H9 (cell line): ENCODE results near the gene APLP2. TPM values are rescaled to one million over a fixed set of nuclear protein-coding genes. Genes with fewer than 3 reads are reported as not detected.

ENCODE experiments used
- DNase-seq: peaks from one replicate; pipeline ENCODE4 v3.0.0-alpha.2; 2017
- H2AFZ ChIP-seq: one replicate; pipeline ENCODE4 v1.6.1; 2013; ENCODE audit warnings: mild to moderate bottlenecking, low read length, control low read depth, moderate library complexity
- H2AK5ac ChIP-seq: 2 replicates; pipeline ENCODE4 v1.6.1; 2013; ENCODE audit warnings: low read length, control low read depth, mixed read lengths; ENCODE audit not compliant: insufficient read length
- H2BK120ac ChIP-seq: one replicate; pipeline ENCODE4 v1.6.1; 2013; ENCODE audit warnings: low read depth, mild to moderate bottlenecking, low read length, control low read depth, inconsistent platforms; ENCODE audit not compliant: poor library complexity, severe bottlenecking
- H2BK12ac ChIP-seq: 2 replicates; pipeline ENCODE4 v1.6.1; 2013; ENCODE audit warnings: low read length, control low read depth, mixed read lengths, low read depth; ENCODE audit not compliant: insufficient read length
- H2BK15ac ChIP-seq: 2 replicates; pipeline ENCODE4 v1.6.1; 2013; ENCODE audit warnings: low read depth, low read length, control low read depth
- H2BK20ac ChIP-seq: one replicate; pipeline ENCODE4 v1.6.1; 2013; ENCODE audit warnings: low read depth, mild to moderate bottlenecking, low read length, control low read depth, inconsistent platforms; ENCODE audit not compliant: poor library complexity, severe bottlenecking
- H2BK5ac ChIP-seq: 2 replicates; pipeline ENCODE4 v1.6.1; 2013; ENCODE audit warnings: low read length, control low read depth, mixed read lengths; ENCODE audit not compliant: insufficient read length
- H3K14ac ChIP-seq: 2 replicates; pipeline ENCODE4 v1.6.1; 2013; ENCODE audit warnings: low read length, control low read depth; ENCODE audit not compliant: insufficient read depth
- H3K18ac ChIP-seq: 2 replicates; pipeline ENCODE4 v1.6.1; 2013; ENCODE audit warnings: low read depth, mild to moderate bottlenecking, mixed read lengths, low read length, control low read depth; ENCODE audit not compliant: insufficient read length
- H3K23ac ChIP-seq: 2 replicates; pipeline ENCODE4 v1.6.1; 2013; ENCODE audit warnings: low read length, control low read depth, mixed read lengths, low read depth; ENCODE audit not compliant: insufficient read length
- H3K23me2 ChIP-seq: 2 replicates; pipeline ENCODE4 v1.6.1; 2013; ENCODE audit warnings: low read depth, mild to moderate bottlenecking, mixed read lengths, low read length, control low read depth; ENCODE audit not compliant: insufficient read length, poor library complexity, severe bottlenecking
- H3K27ac ChIP-seq: 2 replicates; pipeline ENCODE4 v1.5.1; 2013; ENCODE audit warnings: low read length, control low read depth, mixed read lengths, low read depth; ENCODE audit not compliant: insufficient read length
- H3K27me3 ChIP-seq: 2 replicates; pipeline ENCODE4 v1.6.1; 2013; ENCODE audit warnings: low read length, control low read depth, inconsistent platforms; ENCODE audit not compliant: insufficient read depth
- H3K4ac ChIP-seq: 2 replicates; pipeline ENCODE4 v1.6.1; 2013; ENCODE audit warnings: low read depth, mild to moderate bottlenecking, control low read depth, inconsistent platforms, low read length, moderate library complexity
- H3K4me1 ChIP-seq: 2 replicates; pipeline ENCODE4 v1.6.1; 2013; ENCODE audit warnings: low read length, control low read depth, inconsistent platforms; ENCODE audit not compliant: insufficient read depth
- H3K4me2 ChIP-seq: 2 replicates; pipeline ENCODE4 v1.6.1; 2013; ENCODE audit warnings: low read length, control low read depth, mixed read lengths; ENCODE audit not compliant: insufficient read length, insufficient read depth
- H3K56ac ChIP-seq: 2 replicates; pipeline ENCODE4 v1.6.1; 2013; ENCODE audit warnings: low read depth, mild to moderate bottlenecking, mixed read lengths, low read length, control low read depth; ENCODE audit not compliant: insufficient read length
- H3K79me1 ChIP-seq: 2 replicates; pipeline ENCODE4 v1.6.1; 2013; ENCODE audit warnings: low read depth, mild to moderate bottlenecking, moderate library complexity, low read length, control low read depth, inconsistent platforms; ENCODE audit not compliant: insufficient read depth, poor library complexity, severe bottlenecking
- H3K79me2 ChIP-seq: 2 replicates; pipeline ENCODE4 v1.6.1; 2013; ENCODE audit warnings: low read length, control low read depth, inconsistent platforms; ENCODE audit not compliant: insufficient read depth
- H3K9ac ChIP-seq: 2 replicates; pipeline ENCODE4 v1.6.1; 2013; ENCODE audit warnings: low read length, control low read depth, mixed read lengths; ENCODE audit not compliant: insufficient read length; ENCODE audit errors: extremely low read depth
- H3K9me3 ChIP-seq: one replicate; pipeline ENCODE4 v1.6.1; 2013; ENCODE audit warnings: low read depth, low read length, inconsistent platforms; ENCODE audit not compliant: control insufficient read depth
- H3T11ph ChIP-seq: one replicate; pipeline ENCODE4 v1.6.1; 2013; ENCODE audit warnings: mild to moderate bottlenecking, low read length, control low read depth, inconsistent platforms
- H4K20me1 ChIP-seq: one replicate; pipeline ENCODE4 v1.6.1; 2013; ENCODE audit not compliant: control insufficient read depth, insufficient read length, insufficient read depth
- H4K5ac ChIP-seq: 2 replicates; pipeline ENCODE4 v1.6.1; 2013; ENCODE audit warnings: low read depth, mild to moderate bottlenecking, mixed read lengths, low read length, control low read depth; ENCODE audit not compliant: insufficient read length
- H4K8ac ChIP-seq: replicated peaks from 2 replicates; pipeline ENCODE4 v1.6.1; 2013; ENCODE audit warnings: low read length, control low read depth, mixed read lengths, low read depth; ENCODE audit not compliant: insufficient read length
- H4K91ac ChIP-seq: 2 replicates; pipeline ENCODE4 v1.6.1; 2013; ENCODE audit warnings: low read depth, mild to moderate bottlenecking, moderate library complexity, mixed read lengths, low read length, control low read depth; ENCODE audit not compliant: insufficient read length
- H3K27ac Mint-ChIP-seq, 3 experiments: 2 replicates in 2 of 3; 3 replicates in 1 of 3; pipeline ENCODE4 v1.8.0; 2020 to 2021; ENCODE audit warnings: mixed read lengths in 3 of 3, mild to moderate bottlenecking in 1 of 3, moderate library complexity in 1 of 3
- H3K27me3 Mint-ChIP-seq: 2 replicates; pipeline ENCODE4 v1.8.0; 2021; ENCODE audit warnings: low read depth, mild to moderate bottlenecking, moderate library complexity, mixed read lengths
- H3K36me3 Mint-ChIP-seq, 3 experiments: 2 replicates in 2 of 3; 3 replicates in 1 of 3; pipeline ENCODE4 v1.8.0; 2020 to 2021; ENCODE audit warnings: low read depth in 3 of 3, mixed read lengths in 3 of 3; ENCODE audit not compliant: insufficient read depth in 1 of 3
- H3K4me1 Mint-ChIP-seq, 2 experiments: 2 replicates each; pipeline ENCODE4 v1.8.0; 2020; ENCODE audit warnings: mixed read lengths in 2 of 2
- H3K4me3 Mint-ChIP-seq, 2 experiments: 2 replicates in 1 of 2; 3 replicates in 1 of 2; pipeline ENCODE4 v1.8.0; 2020 to 2021; ENCODE audit warnings: mild to moderate bottlenecking in 2 of 2, mixed read lengths in 2 of 2, moderate library complexity in 1 of 2
- H3K9me3 Mint-ChIP-seq, 2 experiments: 2 replicates in 1 of 2; 3 replicates in 1 of 2; pipeline ENCODE4 v1.8.0; 2020; ENCODE audit warnings: mild to moderate bottlenecking in 2 of 2, mixed read lengths in 2 of 2, moderate library complexity in 1 of 2
- WGBS: extraction: QIAGEN DNeasy Blood & Tissue Kit; methylation state at CpG from one replicate; pipeline ENCODE4 v1.1.7; 2013; ENCODE audit warnings: missing lambda C conversion rate, low lambda C conversion rate, mixed read lengths; ENCODE audit not compliant: insufficient read length; ENCODE audit errors: extremely low coverage; 5-methylcytosine and 5-hydroxymethylcytosine counted together
- total RNA-seq: library from RNA; stranded (reverse); gene quantifications from 2 replicates; pipeline ENCODE4 v1.2.1, GENCODE V29; 2021
- TF ChIP-seq, protein P1 (sequence below): fragments of 200-600 bp; sonication (generic); conservative IDR thresholded peaks from 3 replicates; pipeline ENCODE4 v1.8.0; 2021; ENCODE audit warnings: antibody characterized with exemption, mild to moderate bottlenecking

The APLP2 gene
- total RNA-seq, 1 experiment from 2014 or later = 328 TPM

DNA sequence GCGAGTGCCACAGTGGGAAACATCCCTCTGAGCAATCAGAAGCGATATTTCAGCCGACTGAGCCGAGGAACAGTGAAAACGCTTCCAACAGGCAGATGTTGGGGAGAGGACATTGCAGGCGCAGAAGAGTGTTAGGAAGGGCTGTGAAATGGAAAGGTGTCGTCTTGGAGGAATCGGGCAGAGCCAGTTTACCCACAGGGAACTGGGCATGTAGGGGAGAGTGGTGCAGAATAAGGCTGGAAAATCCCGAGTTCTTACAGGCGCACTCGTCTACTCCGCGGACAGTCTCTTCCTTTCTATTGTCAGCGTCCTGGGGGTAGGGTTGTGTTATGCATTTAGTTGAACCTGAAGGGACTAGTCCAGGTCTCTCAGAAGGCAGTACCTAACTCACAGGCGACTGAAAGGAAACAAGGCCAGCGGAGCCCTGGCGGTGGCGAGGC is 1.1 kb upstream of the APLP2 start:
- Histone ChIP-seq H4K20me1 (no peaks in the 10 kb centered on the region), H2AK5ac (no peak overlapping the region), H3K4ac (no peak overlapping the region), H3K27ac (no peak overlapping the region), H3K9me3 (no peaks in the 10 kb centered on the region), H3K18ac (no peak overlapping the region), H3K56ac (no peak overlapping the region), H3K23me2 (peaks cover 18% of the 10 kb centered on the region), H3K9ac (peak overlapping the region; percentile 36), H3K4me1 (no peaks in the 10 kb centered on the region; the same call in 1 of the 2 replicates), H2BK15ac (no peak overlapping the region), H3K79me1 (no peaks in the 10 kb centered on the region), H3K27me3 (no peaks in the 10 kb centered on the region; the same call in 1 of the 2 replicates), H2AFZ (no peak overlapping the region), H3K14ac (0 out of 2 replicates have a peak overlapping the region, but pooled peaks have one; percentile 26), H3K79me2 (peaks cover 16% of the 10 kb centered on the region; the same call in 1 of the 2 replicates), H2BK120ac (no peak overlapping the region), H4K5ac (no peak overlapping the region), H4K8ac (no peak overlapping the region), H4K91ac (no peak overlapping the region), H3K23ac (no peak overlapping the region), H2BK12ac (no peak overlapping the region), H2BK20ac (no peak overlapping the region), H3T11ph (no peak overlapping the region), H2BK5ac (no peak overlapping the region), H3K4me2 (peak overlapping the region; percentile 88)
- H3K36me3 Mint-ChIP-seq = peaks cover 0 to 2% (median 0%) of the 10 kb centered on the region in 3 experiments; a peak in 1 of 7 replicates
- peaks cover 0 to 2% of the 10 kb centered on the region in 2 experiments; a peak in 1 of 5 replicates for H3K9me3 Mint-ChIP-seq
- TF ChIP-seq, protein P1, sequence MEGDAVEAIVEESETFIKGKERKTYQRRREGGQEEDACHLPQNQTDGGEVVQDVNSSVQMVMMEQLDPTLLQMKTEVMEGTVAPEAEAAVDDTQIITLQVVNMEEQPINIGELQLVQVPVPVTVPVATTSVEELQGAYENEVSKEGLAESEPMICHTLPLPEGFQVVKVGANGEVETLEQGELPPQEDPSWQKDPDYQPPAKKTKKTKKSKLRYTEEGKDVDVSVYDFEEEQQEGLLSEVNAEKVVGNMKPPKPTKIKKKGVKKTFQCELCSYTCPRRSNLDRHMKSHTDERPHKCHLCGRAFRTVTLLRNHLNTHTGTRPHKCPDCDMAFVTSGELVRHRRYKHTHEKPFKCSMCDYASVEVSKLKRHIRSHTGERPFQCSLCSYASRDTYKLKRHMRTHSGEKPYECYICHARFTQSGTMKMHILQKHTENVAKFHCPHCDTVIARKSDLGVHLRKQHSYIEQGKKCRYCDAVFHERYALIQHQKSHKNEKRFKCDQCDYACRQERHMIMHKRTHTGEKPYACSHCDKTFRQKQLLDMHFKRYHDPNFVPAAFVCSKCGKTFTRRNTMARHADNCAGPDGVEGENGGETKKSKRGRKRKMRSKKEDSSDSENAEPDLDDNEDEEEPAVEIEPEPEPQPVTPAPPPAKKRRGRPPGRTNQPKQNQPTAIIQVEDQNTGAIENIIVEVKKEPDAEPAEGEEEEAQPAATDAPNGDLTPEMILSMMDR = no peak
- peaks cover 33% of the 10 kb centered on the region for H3K27me3 Mint-ChIP-seq
- peak overlapping the region; percentile 79 to 86 for H3K4me3 Mint-ChIP-seq
- no peak for DNase-seq
- no CpG with 5 or more reads among the region's 18 CpGs for WGBS
- H3K4me1 Mint-ChIP-seq = peaks cover 37 to 41% of the 10 kb centered on the region in 2 experiments
- H3K27ac Mint-ChIP-seq = peak overlapping the region in 1 of 3 experiments; percentile 87; a peak in 2 of 7 replicates
